Ishikawa (cell line): ENCODE results near the gene PRPS1.

Experiments used
- CEBPB ChIP-seq: IDR thresholded peaks from 2 replicates; pipeline ENCODE4 v1.6.1; 2012
- CREB1 ChIP-seq: IDR thresholded peaks from 2 replicates; pipeline ENCODE4 v1.6.1; 2012; ENCODE audit warnings: low read depth
- EGR1 ChIP-seq: IDR thresholded peaks from 2 replicates; pipeline ENCODE4 v1.6.1; 2012
- EP300 ChIP-seq: IDR thresholded peaks from 2 replicates; pipeline ENCODE4 v1.6.1; 2012; ENCODE audit warnings: borderline replicate concordance
- NFIC ChIP-seq: IDR thresholded peaks from 2 replicates; pipeline ENCODE4 v1.6.1; 2012
- RAD21 ChIP-seq: IDR thresholded peaks from 2 replicates; pipeline ENCODE4 v1.6.1; 2012; ENCODE audit warnings: low read depth
- TAF1 ChIP-seq: IDR thresholded peaks from 2 replicates; pipeline ENCODE4 v1.6.1; 2012; ENCODE audit warnings: low read depth, mild to moderate bottlenecking
- TCF12 ChIP-seq: IDR thresholded peaks from 2 replicates; pipeline ENCODE4 v1.6.1; 2012; ENCODE audit warnings: low read depth
- TEAD4 ChIP-seq: IDR thresholded peaks from 2 replicates; pipeline ENCODE4 v1.6.1; 2012
- YY1 ChIP-seq: IDR thresholded peaks from 2 replicates; pipeline ENCODE4 v1.6.1; 2012; ENCODE audit warnings: low read depth
- ZBTB7A ChIP-seq: IDR thresholded peaks from 2 replicates; pipeline ENCODE4 v1.6.1; 2012; ENCODE audit warnings: low read depth
- TF ChIP-seq, protein P1 (sequence below): IDR thresholded peaks from 2 replicates; pipeline ENCODE4 v1.6.1; 2012; ENCODE audit warnings: low read depth, mild to moderate bottlenecking
- TF ChIP-seq, protein P2 (sequence below): IDR thresholded peaks from 2 replicates; pipeline ENCODE4 v1.6.1; 2012
- TF ChIP-seq, protein P3 (sequence below): IDR thresholded peaks from 2 replicates; pipeline ENCODE4 v1.6.1; 2012

DNA sequence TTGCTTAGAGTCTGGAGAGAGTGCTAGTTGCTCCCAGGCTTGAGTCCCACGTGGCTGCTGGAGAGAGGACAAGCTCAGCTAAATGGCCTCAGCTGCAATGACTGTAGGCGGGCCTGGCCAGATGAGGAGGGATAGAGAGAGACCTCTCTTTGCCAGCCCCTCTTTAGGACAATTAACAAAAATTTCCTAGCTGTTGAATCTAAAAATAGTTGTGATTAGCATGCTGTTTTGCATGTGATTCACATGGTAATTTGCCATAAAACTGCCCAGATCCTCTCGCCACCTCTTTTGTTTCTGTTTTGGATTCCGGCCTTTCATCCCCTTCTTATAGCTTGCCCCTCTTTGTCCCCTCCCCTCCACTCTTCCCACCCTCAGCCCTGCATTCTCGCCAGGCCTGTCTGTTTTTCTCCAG is 28.9 kb upstream of the PRPS1 start:
- TF ChIP-seq, protein P1, sequence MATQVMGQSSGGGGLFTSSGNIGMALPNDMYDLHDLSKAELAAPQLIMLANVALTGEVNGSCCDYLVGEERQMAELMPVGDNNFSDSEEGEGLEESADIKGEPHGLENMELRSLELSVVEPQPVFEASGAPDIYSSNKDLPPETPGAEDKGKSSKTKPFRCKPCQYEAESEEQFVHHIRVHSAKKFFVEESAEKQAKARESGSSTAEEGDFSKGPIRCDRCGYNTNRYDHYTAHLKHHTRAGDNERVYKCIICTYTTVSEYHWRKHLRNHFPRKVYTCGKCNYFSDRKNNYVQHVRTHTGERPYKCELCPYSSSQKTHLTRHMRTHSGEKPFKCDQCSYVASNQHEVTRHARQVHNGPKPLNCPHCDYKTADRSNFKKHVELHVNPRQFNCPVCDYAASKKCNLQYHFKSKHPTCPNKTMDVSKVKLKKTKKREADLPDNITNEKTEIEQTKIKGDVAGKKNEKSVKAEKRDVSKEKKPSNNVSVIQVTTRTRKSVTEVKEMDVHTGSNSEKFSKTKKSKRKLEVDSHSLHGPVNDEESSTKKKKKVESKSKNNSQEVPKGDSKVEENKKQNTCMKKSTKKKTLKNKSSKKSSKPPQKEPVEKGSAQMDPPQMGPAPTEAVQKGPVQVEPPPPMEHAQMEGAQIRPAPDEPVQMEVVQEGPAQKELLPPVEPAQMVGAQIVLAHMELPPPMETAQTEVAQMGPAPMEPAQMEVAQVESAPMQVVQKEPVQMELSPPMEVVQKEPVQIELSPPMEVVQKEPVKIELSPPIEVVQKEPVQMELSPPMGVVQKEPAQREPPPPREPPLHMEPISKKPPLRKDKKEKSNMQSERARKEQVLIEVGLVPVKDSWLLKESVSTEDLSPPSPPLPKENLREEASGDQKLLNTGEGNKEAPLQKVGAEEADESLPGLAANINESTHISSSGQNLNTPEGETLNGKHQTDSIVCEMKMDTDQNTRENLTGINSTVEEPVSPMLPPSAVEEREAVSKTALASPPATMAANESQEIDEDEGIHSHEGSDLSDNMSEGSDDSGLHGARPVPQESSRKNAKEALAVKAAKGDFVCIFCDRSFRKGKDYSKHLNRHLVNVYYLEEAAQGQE: no peak
- no peak for TF ChIP-seq EP300
- no peak for TF ChIP-seq CREB1
- TF ChIP-seq, protein P2, sequence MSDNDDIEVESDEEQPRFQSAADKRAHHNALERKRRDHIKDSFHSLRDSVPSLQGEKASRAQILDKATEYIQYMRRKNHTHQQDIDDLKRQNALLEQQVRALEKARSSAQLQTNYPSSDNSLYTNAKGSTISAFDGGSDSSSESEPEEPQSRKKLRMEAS: no peak
- TF ChIP-seq CEBPB: no peak
- TF ChIP-seq RAD21: no peak
- no peak for TF ChIP-seq ZBTB7A
- TF ChIP-seq, protein P3, sequence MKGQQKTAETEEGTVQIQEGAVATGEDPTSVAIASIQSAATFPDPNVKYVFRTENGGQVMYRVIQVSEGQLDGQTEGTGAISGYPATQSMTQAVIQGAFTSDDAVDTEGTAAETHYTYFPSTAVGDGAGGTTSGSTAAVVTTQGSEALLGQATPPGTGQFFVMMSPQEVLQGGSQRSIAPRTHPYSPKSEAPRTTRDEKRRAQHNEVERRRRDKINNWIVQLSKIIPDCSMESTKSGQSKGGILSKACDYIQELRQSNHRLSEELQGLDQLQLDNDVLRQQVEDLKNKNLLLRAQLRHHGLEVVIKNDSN: no peak
- no peak for TF ChIP-seq TAF1
- TF ChIP-seq NFIC: no peak
- no peak for TF ChIP-seq TEAD4
- no peak for TF ChIP-seq EGR1
- no peak for TF ChIP-seq YY1
- TF ChIP-seq TCF12: no peak
